Measurements from ENCODE around the gene SBNO1.
"Not testable (repeated sequence)": the region's sequence is repeated elsewhere in the genome, so short reads cannot be mapped to it uniquely, and the experiment has no call there.

The SBNO1 gene

DNA sequence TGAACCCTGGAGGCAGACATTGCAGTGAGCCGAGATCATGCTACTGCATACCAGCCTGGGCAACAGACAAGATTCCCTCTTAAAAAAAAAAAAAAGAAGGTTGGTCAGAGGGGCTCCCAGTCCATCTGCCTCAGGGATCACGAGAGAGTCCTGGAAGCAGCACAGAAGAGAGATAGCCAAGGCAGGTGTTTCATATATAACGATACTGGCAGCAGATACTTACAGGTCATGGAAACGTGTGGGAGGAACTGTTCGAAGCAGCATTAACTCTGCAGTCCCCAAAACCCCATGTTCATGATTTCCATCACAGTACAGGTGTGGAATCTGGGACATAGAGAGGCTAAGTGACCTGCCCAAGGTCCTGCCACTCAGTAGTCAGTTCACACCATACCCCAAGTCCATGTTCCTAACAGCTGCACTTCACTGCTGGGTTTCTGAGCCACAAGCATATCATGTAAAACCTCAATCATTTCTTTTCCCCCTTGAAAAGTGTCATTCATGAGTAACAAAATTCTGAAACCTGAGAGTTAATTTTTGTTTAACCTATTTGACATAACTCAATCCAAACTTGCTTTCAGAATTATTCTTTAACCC lies 109.7 kb downstream of the SBNO1 start:
- Histone ChIP-seq H3K27ac (ENCODE audit: low read depth, low read length) (no peak overlapping the region), H3K9me3 (ENCODE audit: control insufficient read depth in 5 of 5, low read length in 5 of 5) (no peaks in the 10 kb centered on the region), H3K36me3 (ENCODE audit: control insufficient read depth in 5 of 5, insufficient read depth in 5 of 5, low read length in 5 of 5) (peaks cover 8 to 57% (median 40%) of the 10 kb centered on the region in 5 donors), H3K27me3 (ENCODE audit: control insufficient read depth in 5 of 5, insufficient read depth in 4 of 5, low read length in 5 of 5) (no peaks in the 10 kb centered on the region), H3K4me1 (ENCODE audit: control insufficient read depth in 5 of 5, insufficient read depth in 5 of 5, low read length in 5 of 5) (peaks cover 0 to 35% (median 14%) of the 10 kb centered on the region in 5 donors), H3K4me3 (ENCODE audit: low read depth in 1 of 5, low read length in 5 of 5) (no peak overlapping the region), H3K9ac (ENCODE audit: low read length in 5 of 5) (no peak overlapping the region)

DNA sequence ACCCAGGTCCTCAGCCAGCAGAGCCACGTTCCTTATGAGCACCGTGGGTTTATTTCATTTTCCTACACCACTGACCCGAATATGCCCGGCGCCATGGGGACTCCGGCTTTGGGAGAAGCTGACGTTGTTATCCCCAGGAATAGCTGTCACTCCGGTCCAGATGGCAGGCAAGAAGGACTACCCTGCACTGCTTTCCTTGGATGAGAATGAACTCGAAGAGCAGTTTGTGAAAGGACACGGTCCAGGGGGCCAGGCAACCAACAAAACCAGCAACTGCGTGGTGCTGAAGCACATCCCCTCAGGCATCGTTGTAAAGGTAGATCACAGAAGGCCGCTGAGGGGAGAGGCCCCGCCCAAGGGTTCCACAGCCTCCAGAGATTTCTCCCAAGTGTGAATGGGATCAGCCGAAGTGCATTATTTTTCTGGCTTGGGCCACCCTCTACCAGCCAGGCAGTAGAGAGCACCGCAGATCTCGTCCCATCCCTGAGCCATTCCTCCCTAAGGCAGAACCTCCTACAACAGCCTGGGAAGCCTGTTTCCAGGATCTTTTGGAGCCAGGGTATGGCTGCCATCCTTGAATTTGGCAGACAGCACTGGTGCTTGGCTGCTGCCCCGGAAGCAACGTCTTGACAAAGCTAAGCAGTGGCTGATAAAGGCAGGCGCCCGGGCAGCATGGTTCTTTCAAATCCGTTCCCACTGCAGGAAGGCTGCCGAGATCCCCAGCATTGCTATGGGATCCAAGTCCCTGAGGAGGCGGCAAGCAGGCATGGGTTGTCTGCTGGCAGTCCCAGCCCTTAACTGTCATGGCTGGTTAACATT lies 110.8 kb downstream of the SBNO1 start:
- no peak overlapping the region for H3K9ac ChIP-seq (ENCODE audit: low read length in 5 of 5)
- no peaks in the 10 kb centered on the region for H3K9me3 ChIP-seq (ENCODE audit: control insufficient read depth in 5 of 5, low read length in 5 of 5)
- no peaks in the 10 kb centered on the region for H3K27me3 ChIP-seq (ENCODE audit: control insufficient read depth in 5 of 5, insufficient read depth in 4 of 5, low read length in 5 of 5)
- H3K27ac ChIP-seq (ENCODE audit: low read depth, low read length), result no peak overlapping the region
- H3K36me3 ChIP-seq (ENCODE audit: control insufficient read depth in 5 of 5, insufficient read depth in 5 of 5, low read length in 5 of 5), result peaks cover 5 to 47% (median 33%) of the 10 kb centered on the region in 5 donors
- peaks cover 0 to 35% (median 14%) of the 10 kb centered on the region in 5 donors for H3K4me1 ChIP-seq (ENCODE audit: control insufficient read depth in 5 of 5, insufficient read depth in 5 of 5, low read length in 5 of 5)
- H3K4me3 ChIP-seq (ENCODE audit: low read depth in 1 of 5, low read length in 5 of 5), result no peak overlapping the region

DNA sequence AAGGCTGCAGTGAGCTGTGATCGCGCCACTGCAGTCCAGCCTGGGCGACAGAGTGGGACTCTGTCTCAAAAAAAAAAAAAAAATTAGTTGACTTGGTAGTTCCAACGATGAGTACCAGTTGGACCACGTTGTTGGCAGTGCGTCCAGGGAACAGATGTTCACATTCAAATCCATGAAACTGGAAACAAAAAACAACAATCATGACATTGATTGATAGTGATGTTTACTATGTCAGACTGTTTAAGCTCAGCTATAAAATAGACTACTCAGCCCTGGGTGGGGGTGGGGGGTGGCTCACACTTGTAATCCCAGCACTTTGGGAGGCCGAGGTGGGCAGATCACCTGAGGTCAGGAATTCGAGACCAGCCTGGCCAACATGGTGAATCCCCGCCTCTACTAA lies 112.3 kb downstream of the SBNO1 start:
- H3K4me3 ChIP-seq (ENCODE audit: low read depth in 1 of 5, low read length in 5 of 5); H3K9ac ChIP-seq (ENCODE audit: low read length in 5 of 5); H3K9me3 ChIP-seq (ENCODE audit: control insufficient read depth in 5 of 5, low read length in 5 of 5); H3K27me3 ChIP-seq (ENCODE audit: control insufficient read depth in 5 of 5, insufficient read depth in 4 of 5, low read length in 5 of 5); H3K27ac ChIP-seq (ENCODE audit: low read depth, low read length): not testable (repeated sequence)
- Histone ChIP-seq H3K36me3 (ENCODE audit: control insufficient read depth in 5 of 5, insufficient read depth in 5 of 5, low read length in 5 of 5) (peaks cover 2 to 34% (median 25%) of the 10 kb centered on the region in 5 donors), H3K4me1 (ENCODE audit: control insufficient read depth in 5 of 5, insufficient read depth in 5 of 5, low read length in 5 of 5) (peaks cover 0 to 30% (median 14%) of the 10 kb centered on the region in 5 donors)

DNA sequence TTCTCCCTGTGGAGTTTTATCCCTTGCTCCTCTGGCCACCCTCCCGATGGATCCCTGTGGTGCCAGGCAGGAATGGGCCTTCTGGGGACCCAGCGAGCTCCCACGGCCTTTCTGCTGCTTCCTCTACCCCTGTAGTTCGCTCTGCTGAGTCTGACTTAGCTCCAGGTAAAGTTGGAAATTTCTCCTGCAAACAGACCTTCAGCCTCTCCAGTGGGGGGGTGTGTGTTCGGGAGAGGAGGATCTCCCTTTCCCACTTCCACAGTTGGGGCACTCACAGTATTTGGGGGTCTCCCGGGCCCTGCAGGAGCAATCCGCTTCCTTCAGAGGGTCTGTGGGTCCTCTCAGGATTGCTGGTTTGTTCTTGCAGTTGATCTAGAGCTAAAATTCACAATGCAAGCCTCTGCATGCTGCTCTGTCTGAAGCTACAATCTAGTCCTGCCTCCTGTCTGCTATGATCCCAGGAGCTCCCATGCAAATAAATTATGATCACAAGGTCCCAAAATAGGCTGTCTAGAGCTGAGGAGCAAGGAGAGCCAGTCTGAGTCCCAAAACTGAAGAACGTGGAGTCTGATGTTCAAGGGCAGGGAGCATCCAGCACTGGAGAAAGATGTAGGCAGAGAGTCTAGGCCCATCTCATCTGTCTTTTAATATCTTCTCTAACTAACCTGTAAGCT lies 113.1 kb downstream of the SBNO1 start:
- H3K9ac ChIP-seq (ENCODE audit: low read length in 5 of 5), result peak overlapping the region in 1 of 5 donors; percentile 41
- no peak overlapping the region for H3K27ac ChIP-seq (ENCODE audit: low read depth, low read length)
- H3K9me3 ChIP-seq (ENCODE audit: control insufficient read depth in 5 of 5, low read length in 5 of 5), result no peaks in the 10 kb centered on the region
- H3K4me1 ChIP-seq (ENCODE audit: control insufficient read depth in 5 of 5, insufficient read depth in 5 of 5, low read length in 5 of 5), result peaks cover 0 to 30% (median 14%) of the 10 kb centered on the region in 5 donors
- H3K27me3 ChIP-seq (ENCODE audit: control insufficient read depth in 5 of 5, insufficient read depth in 4 of 5, low read length in 5 of 5), result no peaks in the 10 kb centered on the region
- H3K36me3 ChIP-seq (ENCODE audit: control insufficient read depth in 5 of 5, insufficient read depth in 5 of 5, low read length in 5 of 5), result peaks cover 2 to 27% (median 20%) of the 10 kb centered on the region in 5 donors
- no peak overlapping the region for H3K4me3 ChIP-seq (ENCODE audit: low read depth in 1 of 5, low read length in 5 of 5)

DNA sequence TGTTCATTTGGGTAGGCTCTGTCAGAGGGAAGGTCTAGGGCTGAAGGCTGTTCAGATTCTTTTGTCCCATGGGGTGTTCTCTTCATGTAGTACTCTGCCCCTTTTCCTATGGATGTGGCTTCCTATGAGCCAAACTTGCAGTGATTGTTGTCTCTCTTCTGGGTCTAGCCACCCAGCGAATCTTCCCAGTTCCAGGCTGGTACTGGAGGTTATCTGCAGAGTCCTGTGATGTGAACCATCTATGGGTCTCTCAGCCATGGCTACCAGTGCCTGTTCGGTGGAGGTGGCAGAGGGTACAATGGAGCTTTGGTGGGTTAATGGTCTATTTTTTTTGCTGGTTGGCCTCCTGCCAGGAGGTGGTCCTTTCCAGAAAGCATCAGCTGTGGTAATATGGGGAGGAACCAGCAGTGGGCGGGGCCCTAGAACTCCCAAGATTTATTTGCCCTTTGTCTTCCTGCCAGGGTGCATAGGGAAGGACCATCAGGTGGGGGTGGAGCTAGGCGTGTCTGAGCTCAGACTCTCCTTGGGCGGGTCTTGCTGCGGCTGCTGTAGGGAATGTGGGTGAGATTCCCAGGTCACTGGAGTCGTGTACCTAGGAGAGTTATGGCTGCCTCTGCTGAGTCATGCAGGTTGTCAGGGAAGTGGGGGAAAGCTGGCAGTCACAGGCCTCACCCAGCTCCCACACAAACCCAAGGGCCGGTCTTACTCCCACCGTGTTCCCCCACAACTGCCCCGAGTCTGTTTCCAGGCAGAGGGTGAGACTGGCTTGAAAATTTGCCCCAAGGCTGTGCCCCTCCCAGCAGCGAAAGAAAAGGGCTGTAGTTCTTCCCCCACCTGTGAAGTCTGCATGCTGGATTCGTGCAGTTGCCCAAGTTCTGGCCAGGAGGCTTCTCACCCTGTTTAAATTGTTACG lies 113.9 kb downstream of the SBNO1 start:
- Histone ChIP-seq H3K4me3 (ENCODE audit: low read depth in 1 of 5, low read length in 5 of 5) (no peak overlapping the region), H3K36me3 (ENCODE audit: control insufficient read depth in 5 of 5, insufficient read depth in 5 of 5, low read length in 5 of 5) (peaks cover 0 to 20% (median 15%) of the 10 kb centered on the region in 5 donors), H3K9me3 (ENCODE audit: control insufficient read depth in 5 of 5, low read length in 5 of 5) (no peaks in the 10 kb centered on the region), H3K9ac (ENCODE audit: low read length in 5 of 5) (peak overlapping the region in 1 of 5 donors; percentile 41), H3K27ac (ENCODE audit: low read depth, low read length) (no peak overlapping the region), H3K4me1 (ENCODE audit: control insufficient read depth in 5 of 5, insufficient read depth in 5 of 5, low read length in 5 of 5) (peaks cover 0 to 32% (median 14%) of the 10 kb centered on the region in 5 donors), H3K27me3 (ENCODE audit: control insufficient read depth in 5 of 5, insufficient read depth in 4 of 5, low read length in 5 of 5) (no peaks in the 10 kb centered on the region)

DNA sequence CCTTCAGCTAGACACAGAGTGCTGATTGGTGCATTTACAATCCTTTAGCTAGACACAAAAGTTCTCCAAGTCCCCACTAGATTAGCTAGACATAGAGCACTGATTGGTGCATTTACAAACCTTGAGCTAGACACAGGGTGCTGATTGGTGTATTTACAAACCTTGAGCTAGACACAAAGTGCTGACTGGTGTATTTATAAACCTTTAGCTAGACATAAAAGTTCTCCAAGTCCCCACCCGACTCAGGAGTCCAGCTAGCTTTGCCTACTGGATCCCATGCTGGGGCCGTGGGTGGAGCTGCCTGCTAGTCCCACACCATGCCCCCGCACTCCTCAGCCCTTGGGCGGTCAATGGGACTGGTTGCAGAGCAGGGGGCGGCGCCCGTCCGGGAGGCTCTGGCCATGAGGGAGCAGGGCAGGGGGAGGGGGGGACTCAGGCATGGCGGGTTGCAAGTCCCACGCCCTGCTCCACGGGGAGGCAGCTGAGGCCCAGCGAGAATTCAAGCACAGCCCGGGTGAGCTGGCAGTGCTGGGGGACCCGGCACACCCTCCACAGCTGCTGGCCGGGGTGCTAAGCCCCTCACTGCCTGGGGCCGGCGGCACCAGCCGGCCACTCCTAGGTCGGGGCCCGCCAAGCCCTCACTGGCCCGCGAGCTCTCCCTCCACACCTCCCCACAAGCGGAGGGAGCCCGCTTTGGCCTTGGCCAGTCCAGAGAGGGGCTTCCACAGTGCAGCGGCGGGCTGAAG lies 115.5 kb downstream of the SBNO1 start:
- not testable (repeated sequence) for H3K27ac ChIP-seq (ENCODE audit: low read depth, low read length); H3K36me3 ChIP-seq (ENCODE audit: control insufficient read depth in 5 of 5, insufficient read depth in 5 of 5, low read length in 5 of 5); H3K4me3 ChIP-seq (ENCODE audit: low read depth in 1 of 5, low read length in 5 of 5); H3K9me3 ChIP-seq (ENCODE audit: control insufficient read depth in 5 of 5, low read length in 5 of 5); H3K9ac ChIP-seq (ENCODE audit: low read length in 5 of 5); H3K27me3 ChIP-seq (ENCODE audit: control insufficient read depth in 5 of 5, insufficient read depth in 4 of 5, low read length in 5 of 5)
- peaks cover 0 to 30% (median 13%) of the 10 kb centered on the region in 5 donors for H3K4me1 ChIP-seq (ENCODE audit: control insufficient read depth in 5 of 5, insufficient read depth in 5 of 5, low read length in 5 of 5)

DNA sequence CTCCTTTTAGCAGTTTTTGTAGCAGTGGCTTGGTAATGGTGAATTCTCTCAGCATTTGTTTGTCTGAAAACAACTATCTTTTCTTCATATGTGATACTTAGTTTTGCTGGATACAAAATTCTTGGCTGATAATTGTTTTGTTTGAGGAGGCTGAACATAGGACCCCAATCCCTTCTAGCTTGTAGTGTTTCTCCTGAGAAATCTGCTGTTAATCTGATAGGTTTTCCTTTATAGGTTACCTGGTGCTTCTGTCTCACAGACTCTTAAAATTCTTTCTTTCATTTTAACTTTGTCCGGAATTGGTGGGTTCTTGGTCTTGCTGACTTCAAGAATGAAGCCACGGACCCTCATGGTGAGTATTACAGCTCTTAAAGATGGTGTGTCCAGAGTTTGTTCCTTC lies 116.5 kb downstream of the SBNO1 start:
- not testable (repeated sequence) for H3K27me3 ChIP-seq (ENCODE audit: control insufficient read depth in 5 of 5, insufficient read depth in 4 of 5, low read length in 5 of 5); H3K36me3 ChIP-seq (ENCODE audit: control insufficient read depth in 5 of 5, insufficient read depth in 5 of 5, low read length in 5 of 5); H3K9me3 ChIP-seq (ENCODE audit: control insufficient read depth in 5 of 5, low read length in 5 of 5); H3K4me3 ChIP-seq (ENCODE audit: low read depth in 1 of 5, low read length in 5 of 5); H3K27ac ChIP-seq (ENCODE audit: low read depth, low read length); H3K9ac ChIP-seq (ENCODE audit: low read length in 5 of 5)
- H3K4me1 ChIP-seq (ENCODE audit: control insufficient read depth in 5 of 5, insufficient read depth in 5 of 5, low read length in 5 of 5), result peaks cover 0 to 26% (median 9%) of the 10 kb centered on the region in 5 donors

DNA sequence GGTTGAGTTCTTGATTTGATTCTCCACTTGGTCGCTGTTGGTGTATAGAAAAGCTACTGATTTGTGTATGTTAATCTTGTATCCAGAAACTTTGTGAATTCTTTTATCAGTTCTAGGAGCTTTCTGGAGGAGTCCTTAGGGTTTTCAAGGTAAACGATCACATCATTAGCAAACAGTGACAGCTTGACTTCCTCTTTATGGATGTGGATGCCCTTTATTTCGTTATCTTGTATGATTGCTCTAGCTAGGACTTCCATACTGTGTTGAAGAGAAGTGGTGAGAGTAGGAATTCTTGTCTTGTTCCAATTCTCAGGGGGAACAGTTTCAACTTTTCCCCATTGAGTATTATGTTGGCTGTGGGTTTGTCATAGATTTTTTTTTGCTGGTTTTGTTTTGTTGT lies 119.0 kb downstream of the SBNO1 start:
- H3K4me1 ChIP-seq (ENCODE audit: control insufficient read depth in 5 of 5, insufficient read depth in 5 of 5, low read length in 5 of 5), result peaks cover 6 to 20% (median 17%) of the 10 kb centered on the region in 5 donors
- H3K27me3 ChIP-seq (ENCODE audit: control insufficient read depth in 5 of 5, insufficient read depth in 4 of 5, low read length in 5 of 5), result no peaks in the 10 kb centered on the region
- no peak overlapping the region for H3K9ac ChIP-seq (ENCODE audit: low read length in 5 of 5)
- no peaks in the 10 kb centered on the region for H3K9me3 ChIP-seq (ENCODE audit: control insufficient read depth in 5 of 5, low read length in 5 of 5)
- H3K4me3 ChIP-seq (ENCODE audit: low read depth in 1 of 5, low read length in 5 of 5), result no peak overlapping the region
- no peak overlapping the region for H3K27ac ChIP-seq (ENCODE audit: low read depth, low read length)
- H3K36me3 ChIP-seq (ENCODE audit: control insufficient read depth in 5 of 5, insufficient read depth in 5 of 5, low read length in 5 of 5), result no peaks in the 10 kb centered on the region

DNA sequence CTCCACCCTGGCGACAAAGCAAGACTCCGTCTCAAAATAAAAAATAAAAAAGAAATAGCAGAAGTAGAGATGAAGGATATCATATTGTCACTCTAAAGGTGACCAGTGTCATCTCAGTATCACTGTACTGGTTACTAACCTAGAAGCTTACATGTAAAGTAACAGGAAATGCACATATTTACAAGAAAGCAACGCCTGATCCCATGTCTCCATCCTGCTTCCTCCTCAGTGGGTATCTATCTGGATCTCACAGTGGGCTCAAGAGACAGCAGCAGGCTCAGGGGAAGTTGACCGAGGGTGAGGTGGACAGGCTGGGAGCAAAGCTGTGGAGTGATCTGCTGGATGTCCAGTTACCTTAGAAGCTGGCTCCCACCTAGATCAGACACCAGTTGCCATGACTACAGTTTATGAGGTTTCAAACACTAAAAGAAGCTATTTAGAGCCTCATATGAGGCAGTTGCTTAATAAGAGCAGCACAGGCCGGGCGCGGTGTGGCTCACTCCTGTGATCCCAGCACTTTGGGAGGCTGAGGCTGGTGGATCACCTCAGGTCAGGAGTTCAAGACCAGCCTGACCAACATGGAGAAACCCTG lies 120.9 kb downstream of the SBNO1 start:
- Histone ChIP-seq H3K27me3 (ENCODE audit: control insufficient read depth in 5 of 5, insufficient read depth in 4 of 5, low read length in 5 of 5) (no peaks in the 10 kb centered on the region), H3K9me3 (ENCODE audit: control insufficient read depth in 5 of 5, low read length in 5 of 5) (no peaks in the 10 kb centered on the region), H3K36me3 (ENCODE audit: control insufficient read depth in 5 of 5, insufficient read depth in 5 of 5, low read length in 5 of 5) (peaks cover 0 to 2% (median 0%) of the 10 kb centered on the region in 5 donors), H3K9ac (ENCODE audit: low read length in 5 of 5) (no peak overlapping the region), H3K4me1 (ENCODE audit: control insufficient read depth in 5 of 5, insufficient read depth in 5 of 5, low read length in 5 of 5) (peaks cover 6 to 15% (median 15%) of the 10 kb centered on the region in 5 donors), H3K27ac (ENCODE audit: low read depth, low read length) (no peak overlapping the region), H3K4me3 (ENCODE audit: low read depth in 1 of 5, low read length in 5 of 5) (no peak overlapping the region)

Measured in subcutaneous abdominal adipose tissue (tissue), 5 donors.